Esophagus squamous epithelium (tissue), 5 donors: ENCODE data around the gene ZNF800. TPM values are rescaled to one million over a fixed set of nuclear protein-coding genes. Genes with fewer than 3 reads are reported as not detected.

Source experiments
- DNase-seq: peaks from one replicate; lab custom pipeline; 2025; lab: John Stamatoyannopoulos, UW
- H3K27ac ChIP-seq, 4 donors: fragments of 200-600 bp; sonication (generic); one replicate each; pipeline ENCODE4 v1.5.1; 2016 to 2019; ENCODE audit warnings: mild to moderate bottlenecking in 1 of 4
- H3K27me3 ChIP-seq, 4 donors: fragments of 200-600 bp; sonication (generic); 1 replicate in 3 of 4; 2 replicates in 1 of 4; pipeline versions ENCODE4 v1.5.1 to v1.6.0; 2017 to 2021; ENCODE audit warnings: antibody characterized with exemption in 1 of 4
- H3K36me3 ChIP-seq, 3 donors: fragments of 200-600 bp; sonication (generic); one replicate each; pipeline ENCODE4 v1.5.1; 2016 to 2019
- H3K4me1 ChIP-seq, 3 donors: fragments of 200-600 bp; sonication (generic); one replicate each; pipeline ENCODE4 v1.5.1; 2017 to 2019
- H3K4me3 ChIP-seq, 4 donors: fragments of 200-600 bp; sonication (generic); 1 replicate in 3 of 4; 2 replicates in 1 of 4; pipeline ENCODE4 v1.5.1; 2016 to 2019; ENCODE audit warnings: mild to moderate bottlenecking in 2 of 4, moderate library complexity in 1 of 4
- H3K9me3 ChIP-seq, 3 donors: fragments of 200-600 bp; sonication (generic); one replicate each; pipeline ENCODE4 v1.5.1; 2016 to 2019
- POLR2A ChIP-seq, 4 donors: fragments of 450-650 bp; IDR thresholded peaks; one replicate each; pipeline ENCODE4 v1.6.1; 2017; ENCODE audit warnings: antibody characterized with exemption in 4 of 4, mild to moderate bottlenecking in 4 of 4, moderate library complexity in 3 of 4
- WGBS, 2 donors: methylation state at CpG; one replicate each; pipeline ENCODE4 v1.1.5; 2018; 5-methylcytosine and 5-hydroxymethylcytosine counted together
- intact Hi-C: fragments of 100-400 bp; cut with DNase I; formaldehyde crosslinking; loops from one replicate; pipeline ENCODE4 v1.15.0; 2022
- total RNA-seq, 4 donors: library from RNA; depleted of rRNA; stranded (reverse); fragments of >200 nt; gene quantifications; one replicate each; pipeline ENCODE4 v1.1.0, GENCODE V29; 2016
- TF ChIP-seq, protein P1 (sequence below), 6 experiments: fragments of 450-650 bp in 4 of 6; fragments of 200-600 bp in 2 of 6; sonication (generic) in 2 of 6; IDR thresholded peaks; one replicate each; pipeline ENCODE4 v1.5.1; 2016 to 2019; ENCODE audit warnings: antibody characterized with exemption in 6 of 6, mild to moderate bottlenecking in 4 of 6, moderate library complexity in 4 of 6
- donor health status: DM: yes; HTN: yes; CAD: no.

Gene ZNF800
- total RNA-seq, 4 donors from 2014 or later: 21.1 to 27.8 (median 24.2) TPM

DNA sequence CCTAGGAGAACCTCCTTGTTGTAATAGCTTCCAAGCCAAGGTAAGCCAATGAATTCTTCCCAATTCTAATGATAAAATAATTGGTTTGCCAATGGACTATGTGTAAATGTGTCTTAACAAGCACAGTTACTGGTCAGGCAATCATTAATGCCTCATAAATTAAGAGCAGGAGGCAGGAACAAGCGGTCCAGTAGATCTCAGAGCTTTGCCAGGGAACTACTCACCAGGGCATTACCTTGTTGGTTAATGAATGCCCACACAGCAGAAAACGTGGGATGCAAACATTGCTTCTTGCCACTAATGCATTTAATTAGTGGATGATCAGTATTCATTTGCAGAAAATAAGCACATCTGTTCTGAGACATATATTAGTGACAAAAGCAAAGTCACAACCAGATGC is 26.7 kb upstream of the ZNF800 start:
- no peaks in the 10 kb centered on the region for H3K9me3 ChIP-seq

DNA sequence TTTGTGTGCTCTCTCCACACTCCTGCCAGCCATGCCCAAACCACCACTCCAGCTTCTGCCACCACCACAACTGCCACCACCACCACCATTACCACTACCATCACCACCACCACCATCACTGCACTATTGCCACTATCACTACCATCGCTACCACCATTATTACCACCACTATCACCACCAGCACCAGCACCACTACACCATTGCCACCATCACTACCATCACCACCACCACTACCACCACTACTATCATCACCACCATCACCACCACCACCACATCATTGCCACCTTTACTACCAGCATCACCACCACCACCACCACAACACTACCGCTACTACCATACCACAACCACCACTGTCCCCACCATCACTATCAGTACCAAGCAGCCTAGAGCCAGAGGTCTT is 26.0 kb upstream of the ZNF800 start:
- intact Hi-C loops: no loop called here
- H3K27me3 ChIP-seq: no peaks in the 10 kb centered on the region
- H3K4me1 ChIP-seq: no peaks in the 10 kb centered on the region
- no peaks in the 10 kb centered on the region for H3K9me3 ChIP-seq
- H3K27ac ChIP-seq: no peak overlapping the region
- 44 to 46% methylated on average over 2 of the region's 2 CpGs for WGBS, 2 donors
- DNase-seq: no peak
- H3K36me3 ChIP-seq: no peaks in the 10 kb centered on the region
- no peak overlapping the region for H3K4me3 ChIP-seq
- no peak for TF ChIP-seq POLR2A (IDR thresholded peaks at IDR 0.05)
- TF ChIP-seq, protein P1, sequence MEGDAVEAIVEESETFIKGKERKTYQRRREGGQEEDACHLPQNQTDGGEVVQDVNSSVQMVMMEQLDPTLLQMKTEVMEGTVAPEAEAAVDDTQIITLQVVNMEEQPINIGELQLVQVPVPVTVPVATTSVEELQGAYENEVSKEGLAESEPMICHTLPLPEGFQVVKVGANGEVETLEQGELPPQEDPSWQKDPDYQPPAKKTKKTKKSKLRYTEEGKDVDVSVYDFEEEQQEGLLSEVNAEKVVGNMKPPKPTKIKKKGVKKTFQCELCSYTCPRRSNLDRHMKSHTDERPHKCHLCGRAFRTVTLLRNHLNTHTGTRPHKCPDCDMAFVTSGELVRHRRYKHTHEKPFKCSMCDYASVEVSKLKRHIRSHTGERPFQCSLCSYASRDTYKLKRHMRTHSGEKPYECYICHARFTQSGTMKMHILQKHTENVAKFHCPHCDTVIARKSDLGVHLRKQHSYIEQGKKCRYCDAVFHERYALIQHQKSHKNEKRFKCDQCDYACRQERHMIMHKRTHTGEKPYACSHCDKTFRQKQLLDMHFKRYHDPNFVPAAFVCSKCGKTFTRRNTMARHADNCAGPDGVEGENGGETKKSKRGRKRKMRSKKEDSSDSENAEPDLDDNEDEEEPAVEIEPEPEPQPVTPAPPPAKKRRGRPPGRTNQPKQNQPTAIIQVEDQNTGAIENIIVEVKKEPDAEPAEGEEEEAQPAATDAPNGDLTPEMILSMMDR (IDR thresholded peaks at IDR 0.05): no peak

More for the DNA sequence above, 26.7 kb upstream of the ZNF800 start:
- H3K27me3 ChIP-seq: no peaks in the 10 kb centered on the region
- intact Hi-C loops: no loop called here
- no peak overlapping the region for H3K27ac ChIP-seq
- 51 to 79% methylated on average over 2 of the region's 2 CpGs for WGBS, 2 donors
- no peak for TF ChIP-seq POLR2A (IDR thresholded peaks at IDR 0.05)
- TF ChIP-seq, protein P1 (IDR thresholded peaks at IDR 0.05): no peak
- H3K36me3 ChIP-seq: no peaks in the 10 kb centered on the region
- no peak for DNase-seq
- H3K4me3 ChIP-seq: no peak overlapping the region
- no peaks in the 10 kb centered on the region for H3K4me1 ChIP-seq

- H3K36me3 ChIP-seq: no peaks in the 10 kb centered on the region
- DNase-seq: no peak
- no peak overlapping the region for H3K4me3 ChIP-seq
- intact Hi-C loops: no loop called here
- TF ChIP-seq, protein P1 (IDR thresholded peaks at IDR 0.05): no peak
- no peak for TF ChIP-seq POLR2A (IDR thresholded peaks at IDR 0.05)
- H3K27me3 ChIP-seq: no peaks in the 10 kb centered on the region
- no peaks in the 10 kb centered on the region for H3K9me3 ChIP-seq
- WGBS, 2 donors: 75 to 94% methylated on average over 4 of the region's 4 CpGs
- H3K4me1 ChIP-seq: no peaks in the 10 kb centered on the region
- no peak overlapping the region for H3K27ac ChIP-seq
Measured at GRCh38 chr7:127417346-127417745, 24.8 kb upstream of the ZNF800 start.

DNA sequence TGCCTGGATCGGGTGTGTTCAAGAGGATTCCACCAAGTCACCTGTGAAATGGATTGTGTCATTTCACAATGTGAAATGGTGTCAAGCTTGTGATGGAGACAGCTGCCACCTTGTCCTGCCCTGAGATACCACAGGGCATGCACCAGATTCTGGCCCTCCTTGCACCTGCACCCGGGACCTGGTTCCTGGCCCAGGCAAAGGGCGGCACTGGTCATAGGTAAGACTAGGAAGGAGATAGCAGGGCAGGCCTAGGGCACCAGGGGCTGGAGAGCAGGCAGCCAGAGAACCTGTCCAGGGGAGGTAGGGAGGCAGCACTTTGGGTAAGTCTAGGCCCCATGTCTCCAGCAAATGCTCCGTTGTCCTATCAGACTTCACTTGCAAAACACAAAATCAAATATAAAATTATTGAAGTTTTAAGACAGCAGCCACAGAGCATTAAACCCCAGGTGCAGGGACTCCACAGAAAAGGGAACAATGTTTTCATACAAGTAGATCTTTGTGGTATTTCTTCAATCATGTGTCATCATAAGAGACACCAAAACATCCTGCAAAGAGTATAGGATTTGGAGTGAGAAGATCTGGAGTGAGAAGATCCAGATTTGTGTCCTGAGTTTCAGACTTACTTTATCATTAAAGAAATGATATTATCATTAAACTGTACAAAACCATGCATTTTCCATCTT is 22.7 kb upstream of the ZNF800 start:
- TF ChIP-seq, protein P1 (IDR thresholded peaks at IDR 0.05): no peak
- TF ChIP-seq POLR2A (IDR thresholded peaks at IDR 0.05): no peak
- no peak overlapping the region for H3K27ac ChIP-seq
- no peaks in the 10 kb centered on the region for H3K27me3 ChIP-seq
- no peak for DNase-seq
- intact Hi-C loops: no loop called here
- no peaks in the 10 kb centered on the region for H3K36me3 ChIP-seq
- no peaks in the 10 kb centered on the region for H3K4me1 ChIP-seq
- H3K4me3 ChIP-seq: no peak overlapping the region
- H3K9me3 ChIP-seq: no peaks in the 10 kb centered on the region
- whole genome bisulfite sequencing, 2 donors: 92 to 100% methylated on average over 3 to 4 of the region's 4 CpGs

DNA sequence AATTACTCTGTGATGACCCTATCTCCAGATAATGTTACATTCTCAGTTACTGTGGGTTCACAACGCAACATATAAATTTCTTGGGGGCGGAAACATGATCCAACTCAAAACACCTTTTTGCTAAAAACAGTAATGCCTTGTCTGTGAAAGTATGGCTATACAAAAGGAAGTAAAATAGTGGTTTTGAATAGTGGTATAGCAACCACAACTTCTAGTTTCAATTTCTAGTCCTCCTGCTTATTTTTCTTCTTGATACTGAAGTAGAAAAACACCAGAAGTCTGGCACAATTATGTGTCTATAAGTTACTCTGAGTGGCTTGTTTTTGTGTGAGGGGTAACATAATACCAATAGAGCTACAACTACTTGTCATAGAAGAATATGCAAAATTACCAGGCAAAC is 21.5 kb upstream of the ZNF800 start:
- H3K9me3 ChIP-seq: no peaks in the 10 kb centered on the region
- DNase-seq: no peak
- H3K27me3 ChIP-seq: no peaks in the 10 kb centered on the region
- intact Hi-C loops: no loop called here
- no peak overlapping the region for H3K27ac ChIP-seq
- H3K4me1 ChIP-seq: no peaks in the 10 kb centered on the region
- WGBS, 2 donors: 58 to 69% methylated on average over 2 of the region's 2 CpGs
- no peak overlapping the region for H3K4me3 ChIP-seq
- no peaks in the 10 kb centered on the region for H3K36me3 ChIP-seq
- TF ChIP-seq, protein P1 (IDR thresholded peaks at IDR 0.05): no peak
- no peak for TF ChIP-seq POLR2A (IDR thresholded peaks at IDR 0.05)
